Sigmoid colon (tissue), 4 donors: ENCODE results near the gene PPP2R5B.

Experiments used
- POLR2AphosphoS5 ChIP-seq, 4 donors: sonication (generic); formaldehyde crosslinking; IDR thresholded peaks; one replicate each; pipeline ENCODE4 v1.6.1; 2017; ENCODE audit warnings: antibody characterized with exemption in 4 of 4
- TF ChIP-seq, protein P1 (sequence below), 4 experiments: fragments of 450-650 bp in 3 of 4; fragments of 200-600 bp in 1 of 4; IDR thresholded peaks; one replicate each; pipeline ENCODE4 v1.5.1; 2016 to 2019; ENCODE audit warnings: antibody characterized with exemption in 4 of 4, mild to moderate bottlenecking in 3 of 4, moderate library complexity in 2 of 4

- TF ChIP-seq, protein P1, sequence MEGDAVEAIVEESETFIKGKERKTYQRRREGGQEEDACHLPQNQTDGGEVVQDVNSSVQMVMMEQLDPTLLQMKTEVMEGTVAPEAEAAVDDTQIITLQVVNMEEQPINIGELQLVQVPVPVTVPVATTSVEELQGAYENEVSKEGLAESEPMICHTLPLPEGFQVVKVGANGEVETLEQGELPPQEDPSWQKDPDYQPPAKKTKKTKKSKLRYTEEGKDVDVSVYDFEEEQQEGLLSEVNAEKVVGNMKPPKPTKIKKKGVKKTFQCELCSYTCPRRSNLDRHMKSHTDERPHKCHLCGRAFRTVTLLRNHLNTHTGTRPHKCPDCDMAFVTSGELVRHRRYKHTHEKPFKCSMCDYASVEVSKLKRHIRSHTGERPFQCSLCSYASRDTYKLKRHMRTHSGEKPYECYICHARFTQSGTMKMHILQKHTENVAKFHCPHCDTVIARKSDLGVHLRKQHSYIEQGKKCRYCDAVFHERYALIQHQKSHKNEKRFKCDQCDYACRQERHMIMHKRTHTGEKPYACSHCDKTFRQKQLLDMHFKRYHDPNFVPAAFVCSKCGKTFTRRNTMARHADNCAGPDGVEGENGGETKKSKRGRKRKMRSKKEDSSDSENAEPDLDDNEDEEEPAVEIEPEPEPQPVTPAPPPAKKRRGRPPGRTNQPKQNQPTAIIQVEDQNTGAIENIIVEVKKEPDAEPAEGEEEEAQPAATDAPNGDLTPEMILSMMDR (IDR thresholded peaks at IDR 0.05): no peak
- no peak for TF ChIP-seq POLR2AphosphoS5 (IDR thresholded peaks at IDR 0.05)
Measured at GRCh38 chr11:64877390-64878222, 46.9 kb upstream of the PPP2R5B start.
